GM21360 (cell line): ENCODE measurements around the gene PER2.

Experiments used
- ATAC-seq: cut with Tn5 transposase; IDR thresholded peaks from one replicate; pipeline ENCODE4 v1.9.1; 2021; ENCODE audit warnings: mild to moderate bottlenecking, moderate library complexity; ENCODE audit not compliant: unreplicated experiment

PER2 gene

DNA sequence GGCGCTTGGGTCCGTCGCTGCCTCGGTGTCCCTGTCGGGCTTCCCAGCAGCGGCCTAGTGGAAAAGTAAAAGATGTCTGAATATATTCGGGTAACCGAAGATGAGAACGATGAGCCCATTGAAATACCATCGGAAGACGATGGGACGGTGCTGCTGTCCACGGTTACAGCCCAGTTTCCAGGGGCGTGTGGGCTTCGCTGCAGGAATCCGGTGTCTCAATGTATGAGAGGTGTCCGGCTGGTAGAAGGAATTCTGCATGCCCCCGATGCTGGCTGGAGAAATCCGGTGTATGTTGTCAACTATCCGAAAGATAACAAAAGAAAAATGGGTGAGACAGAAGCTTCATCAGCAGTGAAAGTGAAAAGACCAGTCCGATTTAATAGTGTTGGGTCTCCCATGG is 56.6 kb downstream of the PER2 start:
- no peak for ATAC-seq

DNA sequence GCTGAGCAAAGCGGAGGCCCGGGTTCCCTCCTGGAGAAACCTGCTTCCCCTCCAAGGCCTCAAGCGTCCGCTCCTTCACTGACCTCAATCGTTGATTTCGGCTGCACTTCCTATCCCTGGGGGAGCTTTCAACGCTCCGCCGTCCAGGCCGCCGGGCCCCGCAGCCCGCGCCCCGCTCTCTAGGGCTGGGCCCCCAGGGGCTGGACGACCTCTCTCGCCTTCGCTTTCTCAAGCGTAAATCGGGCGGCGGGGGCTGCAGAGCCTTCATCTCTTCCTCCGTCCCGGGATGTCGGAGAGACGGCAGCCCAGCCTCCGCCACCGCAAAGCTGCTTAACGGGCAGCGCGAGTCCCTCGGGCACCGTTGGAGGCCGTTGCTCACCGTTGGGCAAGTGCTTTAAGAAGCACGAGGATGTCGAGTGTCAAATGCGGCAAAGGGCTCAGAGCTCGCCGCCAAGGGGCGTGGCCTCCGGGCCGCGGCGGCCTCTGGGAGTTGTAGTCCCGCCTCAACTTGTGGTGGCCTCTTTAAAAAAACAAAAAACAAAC is 57.1 kb downstream of the PER2 start:
- ATAC-seq: no peak

DNA sequence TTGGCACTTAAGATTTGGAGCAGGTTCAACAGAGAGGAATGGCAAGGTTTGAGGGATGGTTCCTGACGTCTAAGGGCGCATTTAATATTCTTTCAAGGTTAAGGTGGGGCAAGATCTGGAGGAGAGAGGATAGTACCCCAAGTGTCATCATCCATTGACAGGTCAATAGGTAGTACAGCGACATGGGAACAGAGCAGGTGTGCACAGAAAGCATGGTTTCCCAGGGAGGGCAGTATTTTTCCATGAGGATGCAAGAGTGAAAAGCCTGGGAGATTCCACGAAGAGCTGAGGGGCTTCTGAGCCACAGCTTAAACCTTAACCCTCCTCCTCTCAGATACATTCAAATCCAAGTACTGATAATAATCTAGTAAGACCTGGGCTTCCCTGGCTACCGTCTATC is 57.7 kb downstream of the PER2 start:
- ATAC-seq: no peak

DNA sequence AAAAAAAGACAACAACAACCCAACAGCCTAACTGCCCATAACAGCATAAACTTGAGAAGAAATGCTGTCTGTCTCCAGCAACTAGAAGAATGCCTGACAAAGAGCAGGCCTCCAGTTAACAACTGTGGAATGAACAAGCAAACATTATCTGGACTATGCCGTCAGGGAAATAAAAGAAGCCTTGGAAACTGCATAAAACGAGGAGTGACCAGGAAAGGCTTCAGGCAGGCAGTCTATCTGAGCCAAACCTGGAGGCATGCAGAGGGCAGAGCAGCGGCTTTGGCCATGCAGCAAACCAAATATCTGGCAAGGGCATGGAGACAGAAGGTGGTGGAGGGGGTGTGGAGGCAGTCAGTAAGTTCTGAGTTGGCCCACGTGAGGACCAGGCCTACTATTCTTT is 59.7 kb downstream of the PER2 start:
- ATAC-seq: no peak

DNA sequence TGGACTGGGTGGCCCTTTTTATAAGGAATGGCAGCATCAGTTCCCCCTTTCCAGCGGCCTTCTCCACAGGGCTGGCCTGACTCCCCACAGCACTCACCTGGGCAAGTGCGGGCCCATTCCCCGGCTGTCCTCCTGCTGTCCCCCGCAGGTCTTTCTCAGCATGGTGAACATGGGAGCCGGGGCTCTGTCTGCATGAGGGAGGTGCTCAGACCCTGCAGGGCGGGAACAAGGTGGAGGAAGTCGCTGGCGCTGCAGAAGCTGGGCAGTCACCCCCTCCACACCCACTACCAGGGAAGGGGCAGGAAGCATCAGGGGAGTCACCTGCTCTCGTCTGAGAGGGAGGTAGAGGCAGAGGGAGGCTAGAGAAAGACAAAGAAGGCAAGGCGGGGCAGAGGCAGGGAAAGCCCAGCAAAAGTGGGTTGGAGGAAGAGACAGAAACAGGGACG is 60.8 kb downstream of the PER2 start:
- ATAC-seq: no peak

DNA sequence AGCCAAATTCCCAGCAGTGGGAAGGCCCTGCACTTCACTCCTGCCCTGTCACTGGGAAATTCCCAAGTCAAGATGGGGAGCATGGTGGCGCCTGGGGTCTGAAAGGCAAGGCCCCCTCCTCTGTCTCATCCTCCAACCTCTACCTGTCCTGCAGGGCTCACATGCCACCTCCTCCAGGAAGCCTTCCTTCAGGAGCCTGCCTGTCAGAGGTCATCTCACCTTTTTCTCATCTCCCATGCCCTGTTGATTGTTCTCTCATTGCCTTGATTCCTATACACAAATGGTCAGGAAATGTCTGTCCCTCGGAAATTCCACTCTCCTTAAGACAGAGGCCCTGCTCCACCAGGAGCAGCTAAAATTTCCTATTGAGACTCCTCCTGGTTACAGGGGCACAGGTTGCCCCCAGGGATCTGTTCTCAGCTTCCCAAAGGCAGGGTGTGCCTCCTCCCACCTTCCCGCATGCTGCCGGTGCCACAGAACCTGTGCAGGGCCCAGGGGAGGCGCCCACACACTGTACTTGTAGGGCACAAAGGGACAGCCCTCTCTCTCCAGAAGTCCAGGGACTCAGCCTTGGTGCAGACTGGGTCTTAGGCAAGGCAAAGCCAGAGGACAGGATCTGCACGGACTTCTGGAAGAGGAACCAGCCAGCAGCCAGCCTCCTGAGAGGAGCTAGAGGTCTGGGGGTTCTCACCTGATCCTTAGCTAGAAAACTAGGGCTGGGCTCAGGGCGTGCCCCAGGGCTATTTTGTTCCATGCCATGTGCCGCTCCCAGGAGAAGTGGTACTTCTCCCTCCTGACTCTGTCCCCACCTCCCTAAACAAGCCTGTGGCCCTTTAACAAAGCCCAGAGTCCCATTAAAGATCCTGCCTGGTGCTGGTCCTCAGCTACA is 61.5 kb downstream of the PER2 start:
- no peak for ATAC-seq

DNA sequence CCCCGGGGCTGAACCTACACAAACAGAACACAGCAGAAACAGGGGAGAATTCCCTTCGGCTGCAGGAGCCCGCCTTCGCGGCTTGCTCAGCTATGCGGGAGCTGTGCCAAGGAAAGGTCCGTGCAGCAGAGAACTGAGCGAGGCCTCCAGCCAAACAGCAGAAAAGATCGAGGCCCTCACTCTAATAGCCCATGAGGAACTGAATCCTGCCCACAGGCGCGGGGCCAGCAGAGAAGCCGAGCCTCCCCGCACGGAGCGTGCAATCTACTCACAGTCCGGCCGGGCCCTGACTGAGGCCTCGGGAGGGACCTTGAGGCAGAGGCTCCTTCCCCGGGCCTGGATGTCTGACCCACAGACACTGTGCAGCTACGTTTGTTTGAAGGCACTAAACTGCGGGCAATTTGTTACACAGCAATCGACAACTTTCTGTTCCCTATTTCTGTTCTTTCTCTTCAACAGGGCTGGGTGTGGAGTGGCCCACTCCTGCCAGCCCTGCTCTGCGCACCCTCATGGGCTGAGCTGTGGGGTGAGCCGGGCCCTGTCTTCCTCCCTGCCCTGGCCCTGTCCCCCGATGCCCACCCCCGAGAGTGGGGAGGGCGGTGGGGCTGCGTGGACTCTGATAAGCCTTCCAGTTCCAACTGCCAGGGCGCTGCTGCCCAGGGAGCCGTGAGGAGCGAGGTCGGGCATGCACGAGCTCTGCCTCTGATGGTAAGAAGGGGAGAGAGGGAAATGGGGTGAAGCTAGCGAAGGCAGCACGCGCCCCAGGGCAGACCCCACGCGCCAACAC is 62.3 kb downstream of the PER2 start:
- no peak for ATAC-seq

DNA sequence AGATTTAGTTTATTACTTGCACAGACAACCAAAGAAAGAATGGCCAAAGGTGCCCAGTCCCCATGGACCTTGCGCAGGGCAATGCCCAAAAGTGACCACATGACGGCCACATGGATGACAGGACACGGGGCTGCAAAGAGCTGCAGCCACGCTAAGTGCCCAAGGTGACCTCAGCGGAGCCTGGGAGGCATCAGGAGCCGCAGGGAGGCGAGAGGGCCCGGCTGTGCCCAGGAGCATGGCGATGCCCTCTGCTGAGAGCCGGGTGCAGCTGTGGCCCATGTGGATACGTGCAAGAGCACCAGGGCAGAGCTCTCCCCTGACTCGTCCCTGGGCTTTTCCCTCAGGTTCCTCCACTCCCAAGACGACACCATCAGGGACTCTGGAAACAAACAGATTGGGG is 63.3 kb downstream of the PER2 start:
- ATAC-seq: no peak

DNA sequence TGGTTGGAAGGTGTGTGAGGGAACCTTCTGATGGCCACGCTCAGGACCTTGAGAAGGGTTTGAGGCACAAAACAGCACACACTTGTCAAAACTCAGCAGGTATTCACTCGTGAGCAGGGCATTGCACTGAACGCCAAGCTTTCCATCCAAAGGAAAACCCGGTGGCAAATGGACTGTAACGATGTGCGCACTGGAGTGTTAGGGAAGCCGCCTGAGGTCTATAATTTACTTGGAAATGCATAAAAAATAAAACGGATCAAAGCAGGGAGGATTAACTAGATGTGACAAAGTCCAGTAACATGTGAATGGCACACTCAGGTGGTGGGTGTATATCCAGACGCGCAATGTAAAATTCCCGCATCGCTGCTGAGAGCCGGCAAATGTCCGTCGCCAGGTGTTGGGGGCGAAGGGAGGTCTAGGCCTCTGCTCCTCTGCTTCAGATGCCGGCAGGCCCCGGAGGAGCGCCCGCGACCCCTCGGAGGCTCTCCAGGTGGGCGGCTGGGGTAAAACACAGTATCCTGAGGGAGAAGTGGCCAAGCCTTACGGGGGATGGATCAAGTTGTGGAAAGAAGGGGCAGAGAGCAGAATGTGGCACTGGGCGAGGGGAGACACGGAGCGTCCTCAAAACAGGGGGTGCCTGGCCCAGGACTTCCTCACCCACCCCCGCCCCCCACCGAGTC is 63.9 kb downstream of the PER2 start:
- ATAC-seq: no peak

DNA sequence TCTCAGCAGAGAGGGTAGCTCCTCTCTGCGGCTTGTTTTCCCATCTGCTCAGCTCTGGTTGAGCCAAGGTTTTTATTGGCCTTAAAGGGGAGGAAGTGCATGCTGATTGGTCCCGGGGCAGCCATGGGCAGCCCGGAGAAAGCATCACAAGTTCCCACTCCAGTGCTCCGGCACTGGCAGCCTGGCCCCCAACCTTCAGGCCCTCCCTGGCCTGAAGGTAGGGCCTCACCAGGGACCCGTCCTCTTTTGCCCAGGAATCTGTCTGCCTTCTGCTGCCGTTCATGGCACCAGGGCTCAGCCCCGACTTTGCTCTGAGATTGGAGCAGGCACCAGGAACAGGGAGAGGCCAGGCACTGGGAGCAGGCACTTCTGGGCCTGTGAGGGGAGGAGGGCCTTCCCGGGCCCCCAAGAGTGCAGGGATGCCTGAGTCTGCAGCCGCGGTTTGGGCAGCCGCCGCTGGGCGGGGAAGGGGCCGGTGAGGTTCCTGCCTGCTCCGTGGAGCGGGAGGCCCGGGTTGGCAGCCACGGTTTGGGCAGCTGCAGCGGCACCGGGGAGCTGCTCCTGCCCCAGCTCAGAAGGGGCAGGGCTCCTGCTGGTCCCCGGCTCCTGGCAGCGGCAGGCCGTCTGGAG is 67.4 kb downstream of the PER2 start:
- ATAC-seq: no peak

DNA sequence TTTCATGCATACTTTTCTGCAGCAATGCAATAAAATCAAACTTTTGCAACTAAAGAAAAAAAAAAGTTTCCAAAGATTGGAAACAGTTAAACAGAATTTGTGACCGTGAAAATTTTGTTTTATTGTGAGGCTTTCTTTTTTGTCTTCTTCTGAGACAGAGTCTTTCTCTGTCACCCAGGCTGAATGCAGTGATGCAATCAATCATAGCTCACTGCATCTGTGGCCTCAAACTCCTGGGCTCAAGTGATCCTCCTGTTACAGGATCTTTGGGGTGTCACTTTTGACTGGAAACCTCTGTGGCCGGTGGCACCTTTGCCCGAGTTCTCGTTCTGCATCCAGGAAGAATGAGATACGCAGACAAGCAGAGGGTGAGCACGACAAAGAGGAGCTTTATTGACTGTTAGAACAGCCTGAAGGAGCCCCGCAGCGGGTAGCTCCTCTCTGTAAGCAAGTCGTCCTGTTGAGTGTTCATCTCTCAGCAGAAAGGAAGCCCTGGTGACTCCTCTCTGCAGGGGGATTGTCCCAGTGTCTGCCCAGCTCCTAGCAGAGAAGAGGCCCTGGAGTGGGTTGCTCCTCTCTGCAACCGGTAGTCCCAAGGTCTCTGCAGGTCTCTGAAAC is 68.0 kb downstream of the PER2 start:
- ATAC-seq: no peak

DNA sequence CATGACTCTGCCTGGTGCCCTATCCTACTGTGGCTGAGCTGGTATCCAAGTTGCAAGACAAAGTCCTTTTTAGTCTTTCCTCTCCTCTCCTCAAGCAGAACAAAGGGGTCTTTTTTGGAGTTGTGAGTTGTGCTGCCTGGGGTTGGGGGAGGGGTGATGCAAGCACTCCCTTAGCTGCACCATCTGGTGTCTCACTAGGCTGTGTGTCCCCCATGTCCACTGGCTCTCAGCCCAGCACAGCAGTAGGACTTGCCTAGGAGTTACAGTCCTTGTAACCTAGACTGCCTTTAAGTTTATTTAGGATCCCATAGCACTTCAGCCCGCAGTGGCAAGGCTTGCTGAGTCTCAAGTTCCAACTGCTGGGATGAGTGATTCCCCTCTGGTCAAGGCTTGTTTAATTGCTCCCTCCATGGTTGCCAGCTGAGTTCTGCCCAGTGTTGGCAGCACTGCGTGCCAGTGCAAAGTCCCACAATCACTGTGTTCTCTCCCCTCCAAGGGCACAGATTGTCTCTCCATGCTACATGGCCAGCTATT is 71.7 kb downstream of the PER2 start:
- no peak for ATAC-seq

DNA sequence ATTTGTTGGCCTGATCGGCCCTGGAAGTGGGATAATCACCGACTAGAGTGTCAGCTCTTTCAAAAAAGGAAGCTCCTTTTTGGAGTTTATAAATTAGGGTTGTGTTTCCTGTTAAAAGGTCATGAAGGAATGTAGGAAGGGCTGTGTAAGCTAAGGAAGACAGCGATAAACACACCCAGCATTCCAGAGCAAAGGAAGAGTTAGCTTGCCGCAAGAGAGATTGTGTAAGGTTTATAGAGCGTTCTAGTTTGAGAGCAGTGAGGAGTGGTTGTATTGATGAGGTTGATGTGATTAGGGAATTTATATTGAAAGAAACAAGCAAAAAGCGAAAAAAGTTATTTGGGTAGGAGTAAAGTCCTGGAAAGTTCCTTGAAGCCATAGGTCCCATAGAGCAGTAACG is 81.4 kb downstream of the PER2 start:
- ATAC-seq: no peak

DNA sequence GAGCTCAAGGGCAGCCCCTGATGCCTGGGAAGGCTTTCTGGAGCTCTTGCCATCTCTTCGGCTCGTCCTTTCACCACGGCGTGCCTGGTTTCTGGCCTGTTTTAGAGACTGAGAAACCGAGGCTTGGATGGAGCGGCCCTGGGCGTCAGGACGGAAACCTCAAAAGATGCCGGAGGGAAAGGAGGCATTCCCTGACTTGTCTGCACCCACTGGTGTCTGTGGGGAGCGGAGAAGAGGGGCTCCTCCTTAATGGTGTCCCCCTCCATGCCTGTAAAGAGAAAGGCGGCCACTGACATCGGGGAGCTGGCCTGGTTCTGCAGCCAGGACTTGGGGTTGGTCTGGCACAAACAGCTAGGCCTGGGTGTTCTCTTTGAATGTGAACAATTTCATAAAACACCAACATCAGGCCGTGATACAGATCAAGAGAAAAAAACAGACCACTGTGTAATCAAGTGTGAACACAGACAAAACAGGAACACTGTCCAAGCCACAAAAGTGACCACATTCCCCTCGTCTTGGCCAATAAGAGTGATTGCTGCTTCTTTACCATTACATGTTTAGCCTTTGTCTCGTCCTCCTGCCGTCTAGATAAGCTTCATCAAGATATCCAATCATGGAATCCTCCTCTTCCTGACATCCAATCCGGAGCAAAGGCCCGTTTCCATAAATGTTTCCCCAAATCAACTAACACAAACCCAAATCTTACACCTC is 84.3 kb downstream of the PER2 start:
- no peak for ATAC-seq

DNA sequence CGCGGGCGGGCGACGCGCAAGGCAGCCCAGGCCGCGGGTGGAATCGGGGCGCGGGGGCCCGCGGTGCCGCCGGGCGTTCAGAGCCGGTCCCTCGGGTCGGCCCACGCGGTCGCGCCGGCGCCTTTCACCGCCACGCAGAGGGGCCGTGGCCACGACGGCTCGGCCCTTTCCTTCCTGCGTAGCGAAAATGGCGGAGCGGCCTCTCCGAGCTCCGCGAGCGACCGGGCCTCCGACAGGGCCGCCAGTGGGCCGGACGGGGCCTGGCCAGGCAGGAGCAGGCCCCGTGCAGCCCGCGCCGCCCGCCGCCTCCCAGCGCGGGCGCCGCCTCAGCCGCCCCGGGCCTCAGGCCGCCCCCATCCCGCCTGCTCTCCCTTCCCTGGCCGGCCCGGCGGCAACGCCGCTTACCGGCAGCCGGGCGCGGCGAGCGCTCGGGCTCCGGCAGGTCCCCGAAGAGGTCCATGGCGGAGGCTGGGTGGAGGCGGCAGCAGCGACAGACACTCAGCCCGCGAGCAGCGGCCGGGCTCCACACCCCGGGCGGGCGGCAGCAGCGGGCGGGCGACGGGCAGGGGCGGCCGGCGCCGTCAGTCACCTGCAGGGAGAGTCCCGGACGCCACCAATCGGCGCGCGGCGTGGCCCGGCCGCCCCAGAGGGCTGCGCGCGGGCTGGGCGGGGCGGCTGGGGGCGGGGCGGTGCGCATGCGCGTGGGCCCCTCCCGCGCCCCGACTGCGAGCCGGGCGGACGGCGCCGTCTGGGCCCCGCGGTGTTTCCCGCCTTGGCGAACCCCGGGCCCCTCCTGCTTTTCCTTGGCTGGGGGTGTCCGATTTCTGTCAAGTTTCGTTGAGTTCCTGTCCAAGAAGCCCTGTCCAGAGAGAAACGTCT is 85.1 kb downstream of the PER2 start, which contains the start of gene ILKAP:
Gene ILKAP (minus strand): TSS at position 602 of the 879 bp plus-strand sequence. CDS start 142 bp downstream, at position 460.
- peak; percentile 92 for ATAC-seq

DNA sequence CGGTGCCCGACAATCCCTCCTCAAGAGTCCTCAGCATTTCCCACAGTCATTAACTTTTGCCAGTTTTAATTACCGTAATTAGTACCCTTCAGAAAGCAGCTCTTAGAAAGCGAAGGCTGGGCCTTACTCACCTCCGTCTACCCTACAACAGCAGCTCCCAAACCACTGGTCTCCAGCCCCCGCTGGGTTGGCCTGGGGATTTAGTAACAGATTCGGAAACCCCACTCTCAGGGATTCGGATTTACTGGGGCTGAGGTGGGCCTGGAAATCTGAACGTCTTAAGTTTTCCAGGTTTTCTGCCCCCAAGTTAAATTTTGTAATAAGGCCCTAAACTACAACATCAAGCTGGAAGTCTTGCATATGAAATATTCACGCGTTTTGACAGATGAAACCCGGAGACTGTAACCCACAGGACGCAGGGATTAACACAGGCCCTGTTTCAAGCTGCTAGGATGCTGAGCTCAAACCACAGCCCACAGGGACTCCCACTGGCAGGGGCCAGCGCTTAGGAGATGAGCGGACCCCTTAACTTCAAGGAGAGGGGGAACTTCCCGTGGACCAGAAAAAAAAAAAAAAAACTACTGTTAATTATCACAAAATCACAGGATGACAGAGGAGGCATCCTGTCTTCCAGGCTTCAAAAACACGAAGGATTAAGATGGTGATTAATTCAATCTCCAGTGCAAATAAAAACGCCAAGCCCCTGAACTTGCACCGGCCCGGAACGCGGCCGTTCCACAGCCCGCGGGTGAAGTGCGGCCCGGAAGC is 85.9 kb downstream of the PER2 start:
- ATAC-seq: no peak
